AG04450 (cell line): Measurements from ENCODE around the gene C2orf81. TPM values are rescaled to one million over a fixed set of nuclear protein-coding genes. Genes with fewer than 3 reads are reported as not detected.
"Not testable (repeated sequence)": the region's sequence is repeated elsewhere in the genome, so short reads cannot be mapped to it uniquely, and the experiment has no call there.

Source experiments
- CTCF ChIA-PET: fragments of 300-600, 350-600 bp; formaldehyde crosslinking; extraction: SDS; loops from one replicate; lab custom pipeline; 2022; ENCODE audit warnings: antibody characterized with exemption, inconsistent platforms; lab: Charles Lee
- POLR2A ChIA-PET: fragments of 350-600 bp; formaldehyde crosslinking; extraction: SDS; loops from one replicate; lab custom pipeline; 2021; ENCODE audit warnings: antibody characterized with exemption, inconsistent platforms; lab: Yijun Ruan, JAX
- DNase-seq: peaks from one replicate; pipeline ENCODE4 v3.0.0-alpha.2; 2011; ENCODE audit warnings: low read depth, low spot score
- H3K27ac ChIP-seq: one replicate; pipeline ENCODE4 v1.5.1; 2012; ENCODE audit warnings: low read depth, low read length, control low read depth
- H3K27me3 ChIP-seq: one replicate; pipeline ENCODE4 v1.6.0; 2012; ENCODE audit warnings: low read length; ENCODE audit not compliant: control insufficient read depth, insufficient read depth
- H3K4me3 ChIP-seq: 2 replicates; pipeline ENCODE4 v1.5.1; 2011; ENCODE audit warnings: mild to moderate bottlenecking, low read depth, low read length, control low read depth
- H3K9me3 ChIP-seq: 2 replicates; pipeline ENCODE4 v1.5.1; 2012; ENCODE audit warnings: low read length; ENCODE audit not compliant: control insufficient read depth, insufficient read depth
- CTCF ChIP-seq: IDR thresholded peaks from 2 replicates; pipeline ENCODE4 v1.5.1; 2011; ENCODE audit warnings: low read depth, low read length, control low read depth, inconsistent platforms
- polyA plus RNA-seq: library from polyadenylated mRNA; depleted of rRNA; stranded (reverse); fragments of >200 nt; gene quantifications from 2 replicates; pipeline ENCODE4 v1.2.3, GENCODE V29; 2011

C2orf81 gene
- polyA plus RNA-seq, 1 experiment = 0.16 TPM

- no peak overlapping the region for H3K4me3 ChIP-seq
- no peak for TF ChIP-seq CTCF
- ChIA-PET POLR2A (no interaction called here), CTCF (no interaction called here)
- no peaks in the 10 kb centered on the region for H3K9me3 ChIP-seq
- H3K27ac ChIP-seq = no peak overlapping the region
- no peaks in the 10 kb centered on the region for H3K27me3 ChIP-seq
- no peak for DNase-seq
Measured at GRCh38 chr2:74425523-74425922, 4.1 kb upstream of the C2orf81 start.

GRCh38 chr2:74424995-74425406 lies 3.6 kb upstream of the C2orf81 start:
- POLR2A ChIA-PET = no interaction called here
- no peaks in the 10 kb centered on the region for H3K9me3 ChIP-seq
- no peak overlapping the region for H3K27ac ChIP-seq
- CTCF ChIA-PET = no interaction called here
- no peak overlapping the region for H3K4me3 ChIP-seq
- TF ChIP-seq CTCF = no peak
- DNase-seq = no peak
- H3K27me3 ChIP-seq = peaks cover 2% of the 10 kb centered on the region

GRCh38 chr2:74424139-74424992 lies 2.9 kb upstream of the C2orf81 start:
- TF ChIP-seq CTCF = no peak
- Histone ChIP-seq H3K9me3 (no peaks in the 10 kb centered on the region), H3K27me3 (peaks cover 4% of the 10 kb centered on the region), H3K27ac (no peak overlapping the region), H3K4me3 (no peak overlapping the region)
- no peak for DNase-seq
- POLR2A ChIA-PET = no interaction called here
- CTCF ChIA-PET = no interaction called here

GRCh38 chr2:74423231-74424095 lies 2.0 kb upstream of the C2orf81 start:
- no peak overlapping the region for H3K27ac ChIP-seq
- H3K4me3 ChIP-seq = no peak overlapping the region
- H3K27me3 ChIP-seq = peaks cover 4% of the 10 kb centered on the region
- ChIA-PET CTCF (no interaction called here), POLR2A (no interaction called here)
- no peak for TF ChIP-seq CTCF
- DNase-seq = no peak
- H3K9me3 ChIP-seq = no peaks in the 10 kb centered on the region; the same call in 1 of the 2 replicates

GRCh38 chr2:74420443-74421103 lies 846 bp downstream of the C2orf81 start:
- H3K27ac ChIP-seq, CTCF ChIA-PET: not testable (repeated sequence)
- H3K4me3 ChIP-seq = peak overlapping the region; percentile 69; the same call in 1 of the 2 replicates

More at GRCh38 chr2:74420443-74421103, 846 bp downstream of the C2orf81 start:
- POLR2A ChIA-PET, DNase-seq, H3K9me3 ChIP-seq, H3K27me3 ChIP-seq: not testable (repeated sequence)
